HG03039 (cell line): ENCODE data around the gene OR4D1.

Source experiments
- ATAC-seq: cut with Tn5 transposase; IDR thresholded peaks from one replicate; pipeline ENCODE4 v1.9.1; 2021; ENCODE audit warnings: mild to moderate bottlenecking, moderate library complexity; ENCODE audit not compliant: unreplicated experiment

The OR4D1 gene

GRCh38 chr17:58191241-58191896, 43.2 kb downstream of the OR4D1 start:
- no peak for ATAC-seq

GRCh38 chr17:58192612-58193011, 44.4 kb downstream of the OR4D1 start, which contains the start of gene EPX:
TSS of gene EPX (plus strand) at chr17:58192726. CDS start at chr17:58192847, 121 bp downstream.
- no peak for ATAC-seq

GRCh38 chr17:58193641-58194255, 45.6 kb downstream of the OR4D1 start:
- no peak for ATAC-seq

GRCh38 chr17:58195518-58196123, 47.4 kb downstream of the OR4D1 start:
- no peak for ATAC-seq

- ATAC-seq = no peak
Observed at GRCh38 chr17:58196610-58197009, 48.4 kb downstream of the OR4D1 start.

DNA sequence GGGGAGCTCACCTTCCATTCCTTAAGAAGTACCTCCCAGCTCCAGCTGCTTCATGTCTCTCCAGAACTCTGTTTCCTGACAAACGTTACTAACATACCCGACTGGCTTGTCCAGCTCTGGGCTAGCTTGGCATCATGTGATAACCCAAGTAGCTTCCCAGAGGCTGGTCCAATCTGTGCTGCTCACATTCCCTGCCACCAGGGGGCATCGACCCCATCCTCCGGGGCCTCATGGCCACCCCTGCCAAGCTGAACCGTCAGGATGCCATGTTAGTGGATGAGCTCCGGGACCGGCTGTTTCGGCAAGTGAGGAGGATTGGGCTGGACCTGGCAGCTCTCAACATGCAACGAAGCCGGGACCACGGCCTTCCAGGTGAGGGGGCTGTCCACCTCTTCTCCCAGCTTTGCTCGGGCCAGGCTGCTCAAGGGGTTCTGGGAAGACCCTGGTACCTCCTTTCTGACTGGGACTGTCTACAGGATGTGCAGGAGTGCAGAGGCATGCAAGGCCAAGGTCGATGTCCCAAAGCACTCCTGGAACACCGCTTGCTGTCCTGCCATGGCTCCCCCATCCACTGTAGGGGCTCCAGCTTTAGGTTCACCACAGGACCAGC, 51.9 kb downstream of the OR4D1 start:
- ATAC-seq = no peak

DNA sequence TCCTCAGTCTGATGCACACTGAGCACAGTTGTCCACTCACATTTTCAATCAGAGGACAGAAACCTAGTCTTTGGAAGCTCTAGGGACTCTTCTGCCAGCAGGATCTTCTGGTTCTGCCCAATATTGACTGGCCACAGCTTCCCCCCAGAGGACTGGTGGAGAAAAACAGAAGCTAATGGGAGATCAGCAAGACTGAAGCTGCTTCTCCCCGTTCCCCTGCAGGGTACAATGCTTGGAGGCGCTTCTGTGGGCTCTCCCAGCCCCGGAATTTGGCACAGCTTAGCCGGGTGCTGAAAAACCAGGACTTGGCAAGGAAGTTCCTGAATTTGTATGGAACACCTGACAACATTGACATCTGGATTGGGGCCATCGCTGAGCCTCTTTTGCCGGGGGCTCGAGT, 54.7 kb downstream of the OR4D1 start:
- no peak for ATAC-seq

DNA sequence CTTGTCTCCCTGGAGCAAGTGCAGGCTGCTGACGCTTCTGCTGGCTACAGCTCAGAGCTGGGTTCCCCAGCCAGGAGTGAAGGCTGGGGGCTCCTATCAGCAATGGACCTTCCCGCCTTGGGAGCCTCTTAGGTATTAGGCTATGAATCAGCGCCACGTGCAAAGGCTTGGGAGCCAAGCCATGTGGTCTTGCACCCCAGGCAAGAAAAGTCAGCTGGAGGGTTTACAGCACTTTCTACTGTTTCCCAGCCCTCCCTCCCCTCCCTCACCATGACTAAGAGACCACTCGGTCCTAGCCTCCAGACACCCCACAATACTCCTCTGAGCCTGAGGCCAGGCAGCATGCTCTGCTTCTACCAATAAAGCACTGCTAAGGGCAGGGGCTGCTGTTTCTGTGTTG, 56.6 kb downstream of the OR4D1 start:
- ATAC-seq = no peak

GRCh38 chr17:58205936-58206335, 57.8 kb downstream of the OR4D1 start:
- ATAC-seq = no peak

DNA sequence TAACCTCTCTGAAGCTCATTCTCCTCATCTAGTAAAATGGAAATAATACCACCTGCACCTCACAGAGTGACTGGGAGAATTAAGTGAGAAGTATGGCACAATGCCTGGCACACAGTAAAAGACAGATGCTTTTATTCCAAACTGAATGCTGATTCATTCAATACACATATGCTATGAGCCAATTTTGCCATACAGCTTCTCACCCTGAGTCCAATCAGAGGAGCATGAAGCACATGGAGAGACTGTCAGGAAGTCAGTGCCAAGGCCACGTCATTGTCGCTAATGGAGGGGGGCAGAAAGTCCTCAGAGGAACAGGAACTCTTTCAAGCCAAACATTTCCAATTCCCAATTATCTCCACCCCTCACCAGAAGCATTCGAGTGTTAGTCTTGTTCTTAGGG, 59.3 kb downstream of the OR4D1 start:
- ATAC-seq = no peak

DNA sequence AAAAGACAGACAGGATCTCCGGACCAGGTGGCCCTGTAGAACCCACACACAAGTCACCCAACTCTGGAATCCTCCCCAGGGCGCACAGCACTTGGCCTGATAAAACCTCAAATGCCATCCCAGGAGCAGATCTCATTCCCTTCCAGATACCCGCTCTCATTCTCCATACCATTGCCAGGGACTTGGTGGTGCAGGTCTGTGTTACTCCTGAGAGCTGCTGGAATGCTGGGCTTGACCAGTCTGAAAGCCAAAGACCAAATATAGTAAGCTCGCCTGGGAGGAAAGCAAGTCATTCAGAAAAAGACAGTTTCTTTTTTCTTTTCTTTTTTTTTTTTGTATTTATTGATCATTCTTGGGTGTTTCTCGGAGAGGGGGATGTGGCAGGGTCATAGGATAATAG, 60.2 kb downstream of the OR4D1 start:
- ATAC-seq = no peak
